ENCODE measurements around the gene CACFD1. TPM values are rescaled to one million over a fixed set of nuclear protein-coding genes. Genes with fewer than 3 reads are reported as not detected.

Gene CACFD1
- total and polyA plus RNA-seq, 2 experiments from 2014 or later: 61.7 to 64.0 TPM

DNA sequence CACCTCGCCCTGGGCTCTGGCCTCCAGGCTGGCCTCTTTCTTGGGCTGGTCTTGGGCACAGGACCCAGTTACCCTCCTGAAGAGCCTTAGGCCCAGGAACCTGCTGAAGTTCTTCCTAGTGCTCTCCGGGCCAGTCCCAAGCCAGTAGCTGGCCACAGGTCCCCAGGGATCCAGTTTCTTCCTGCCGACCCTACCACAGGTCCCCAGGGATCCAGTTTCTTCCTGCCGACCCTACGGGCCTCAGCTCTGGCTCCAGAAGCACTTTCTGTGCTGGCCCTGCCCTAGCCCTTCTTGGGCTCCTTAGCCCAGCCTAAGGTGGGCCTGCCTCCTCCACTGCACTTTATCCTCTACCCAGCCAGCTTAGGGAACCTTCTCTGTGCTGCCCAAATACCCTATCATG is 18.2 kb upstream of the CACFD1 start:
- DNase-seq (ENCODE audit: low read depth in 1 of 2, low spot score in 1 of 2): no peak
- no peaks in the 10 kb centered on the region for H3K36me3 ChIP-seq
- no peak overlapping the region for H3K27ac ChIP-seq
- no peaks in the 10 kb centered on the region for H3K9me3 ChIP-seq (ENCODE audit: low read depth)
- no peak overlapping the region for H3K4me3 ChIP-seq
- TF ChIP-seq, protein P1, sequence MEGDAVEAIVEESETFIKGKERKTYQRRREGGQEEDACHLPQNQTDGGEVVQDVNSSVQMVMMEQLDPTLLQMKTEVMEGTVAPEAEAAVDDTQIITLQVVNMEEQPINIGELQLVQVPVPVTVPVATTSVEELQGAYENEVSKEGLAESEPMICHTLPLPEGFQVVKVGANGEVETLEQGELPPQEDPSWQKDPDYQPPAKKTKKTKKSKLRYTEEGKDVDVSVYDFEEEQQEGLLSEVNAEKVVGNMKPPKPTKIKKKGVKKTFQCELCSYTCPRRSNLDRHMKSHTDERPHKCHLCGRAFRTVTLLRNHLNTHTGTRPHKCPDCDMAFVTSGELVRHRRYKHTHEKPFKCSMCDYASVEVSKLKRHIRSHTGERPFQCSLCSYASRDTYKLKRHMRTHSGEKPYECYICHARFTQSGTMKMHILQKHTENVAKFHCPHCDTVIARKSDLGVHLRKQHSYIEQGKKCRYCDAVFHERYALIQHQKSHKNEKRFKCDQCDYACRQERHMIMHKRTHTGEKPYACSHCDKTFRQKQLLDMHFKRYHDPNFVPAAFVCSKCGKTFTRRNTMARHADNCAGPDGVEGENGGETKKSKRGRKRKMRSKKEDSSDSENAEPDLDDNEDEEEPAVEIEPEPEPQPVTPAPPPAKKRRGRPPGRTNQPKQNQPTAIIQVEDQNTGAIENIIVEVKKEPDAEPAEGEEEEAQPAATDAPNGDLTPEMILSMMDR (IDR thresholded peaks at IDR 0.05; ENCODE audit: low read depth, low read length): no peak
- no peaks in the 10 kb centered on the region for H3K4me1 ChIP-seq (ENCODE audit: low read depth)
- H3K27me3 ChIP-seq: no peaks in the 10 kb centered on the region

DNA sequence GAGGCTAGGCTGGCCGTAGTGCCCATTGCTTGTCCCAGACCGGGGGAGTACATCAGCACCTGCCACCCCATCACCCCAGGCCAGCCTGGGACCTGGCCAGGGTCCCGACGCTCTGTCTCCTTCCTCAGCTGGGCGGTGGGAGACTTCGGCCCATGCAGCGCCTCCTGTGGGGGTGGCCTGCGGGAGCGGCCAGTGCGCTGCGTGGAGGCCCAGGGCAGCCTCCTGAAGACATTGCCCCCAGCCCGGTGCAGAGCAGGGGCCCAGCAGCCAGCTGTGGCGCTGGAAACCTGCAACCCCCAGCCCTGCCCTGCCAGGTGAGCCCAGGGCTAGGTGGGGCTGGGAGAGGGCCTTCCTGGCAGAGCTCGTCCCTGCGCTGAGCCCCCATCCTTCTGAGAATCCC is 16.5 kb upstream of the CACFD1 start:
- H3K9me3 ChIP-seq (ENCODE audit: low read depth): no peaks in the 10 kb centered on the region
- no peaks in the 10 kb centered on the region for H3K27me3 ChIP-seq
- H3K4me3 ChIP-seq: no peak overlapping the region
- DNase-seq (ENCODE audit: low read depth in 1 of 2, low spot score in 1 of 2): no peak
- H3K27ac ChIP-seq: no peak overlapping the region
- no peaks in the 10 kb centered on the region for H3K4me1 ChIP-seq (ENCODE audit: low read depth)
- TF ChIP-seq, protein P1 (IDR thresholded peaks at IDR 0.05; ENCODE audit: low read depth, low read length): no peak
- no peaks in the 10 kb centered on the region for H3K36me3 ChIP-seq

DNA sequence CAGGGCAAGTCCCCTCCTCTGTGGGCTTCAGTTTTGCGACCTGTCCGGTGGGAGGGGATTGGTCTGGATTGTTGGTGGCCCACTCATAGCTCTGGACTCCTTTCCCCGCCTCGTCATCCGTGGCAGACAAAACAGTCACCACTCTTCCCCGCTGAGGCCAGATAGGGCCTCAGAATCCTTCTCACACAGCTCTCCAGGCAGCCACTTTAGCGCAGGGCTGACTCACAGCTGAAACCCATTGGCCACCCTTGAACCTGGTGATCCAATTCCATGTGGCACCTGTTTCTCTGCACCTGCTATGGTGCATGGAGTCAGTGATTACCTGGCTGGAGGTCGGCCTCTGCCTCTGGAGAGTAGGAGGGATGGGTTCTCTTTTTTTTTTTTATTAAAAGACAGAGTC is 15.8 kb upstream of the CACFD1 start:
- no peak overlapping the region for H3K4me3 ChIP-seq
- no peaks in the 10 kb centered on the region for H3K4me1 ChIP-seq (ENCODE audit: low read depth)
- no peaks in the 10 kb centered on the region for H3K36me3 ChIP-seq
- H3K27me3 ChIP-seq: no peaks in the 10 kb centered on the region
- no peaks in the 10 kb centered on the region for H3K9me3 ChIP-seq (ENCODE audit: low read depth)
- no peak for DNase-seq (ENCODE audit: low read depth in 1 of 2, low spot score in 1 of 2)
- peak overlapping the region; percentile 6 for H3K27ac ChIP-seq
- TF ChIP-seq, protein P1 (IDR thresholded peaks at IDR 0.05; ENCODE audit: low read depth, low read length): no peak

DNA sequence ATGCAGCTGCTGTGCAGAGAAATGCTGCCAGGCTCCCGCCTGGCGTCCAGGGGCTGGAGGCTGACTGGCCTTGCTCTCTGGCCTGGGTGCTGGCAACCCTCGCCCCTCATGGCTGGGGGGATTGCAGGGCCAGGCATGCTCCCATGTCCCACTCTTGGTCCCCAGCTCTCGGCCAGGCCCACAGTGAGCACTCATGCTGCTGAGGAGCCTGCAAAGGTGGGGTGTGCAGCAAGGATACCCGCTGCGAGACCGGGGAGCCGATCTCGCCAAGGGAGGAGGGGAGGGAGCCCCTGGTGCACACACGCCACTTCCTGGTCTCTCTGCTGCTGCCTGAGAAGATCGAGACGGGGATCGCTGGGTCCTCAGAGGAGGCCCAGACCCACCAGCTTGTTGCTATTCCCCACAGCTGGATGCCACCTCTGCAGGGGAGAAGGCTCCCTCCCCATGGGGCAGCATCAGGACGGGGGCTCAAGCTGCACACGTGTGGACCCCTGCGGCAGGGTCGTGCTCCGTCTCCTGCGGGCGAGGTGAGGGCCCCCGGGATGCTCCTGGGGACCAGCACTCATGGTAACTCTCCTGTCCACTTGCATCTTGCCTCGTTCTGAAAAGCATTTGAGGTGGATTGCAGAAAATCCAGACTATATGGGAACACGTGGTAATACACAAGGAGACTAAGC is 14.3 kb upstream of the CACFD1 start:
- TF ChIP-seq, protein P1 (IDR thresholded peaks at IDR 0.05; ENCODE audit: low read depth, low read length): no peak
- no peak overlapping the region for H3K4me3 ChIP-seq
- no peaks in the 10 kb centered on the region for H3K36me3 ChIP-seq
- H3K9me3 ChIP-seq (ENCODE audit: low read depth): no peaks in the 10 kb centered on the region
- no peaks in the 10 kb centered on the region for H3K27me3 ChIP-seq
- no peaks in the 10 kb centered on the region for H3K4me1 ChIP-seq (ENCODE audit: low read depth)
- H3K27ac ChIP-seq: no peak overlapping the region
- no peak for DNase-seq (ENCODE audit: low read depth in 1 of 2, low spot score in 1 of 2)

DNA sequence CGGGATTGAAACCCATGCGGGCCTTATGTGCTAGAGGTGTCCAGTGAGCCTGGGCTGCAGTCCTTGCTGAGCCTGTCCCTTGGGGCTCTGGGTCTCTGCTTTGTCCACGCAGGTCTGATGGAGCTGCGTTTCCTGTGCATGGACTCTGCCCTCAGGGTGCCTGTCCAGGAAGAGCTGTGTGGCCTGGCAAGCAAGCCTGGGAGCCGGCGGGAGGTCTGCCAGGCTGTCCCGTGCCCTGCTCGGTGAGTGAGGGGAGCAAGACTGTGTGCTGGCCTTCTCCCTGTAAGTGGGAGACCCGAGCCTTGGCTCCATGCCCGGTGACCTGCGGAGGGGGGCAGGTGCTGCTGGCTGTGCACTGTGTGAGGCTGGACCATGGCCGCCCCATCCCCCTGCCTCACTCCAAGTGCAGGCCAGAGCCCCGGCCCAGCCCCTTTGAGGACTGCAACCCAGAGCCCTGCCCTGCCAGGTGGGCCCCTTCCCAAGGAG is 11.2 kb upstream of the CACFD1 start:
- no peaks in the 10 kb centered on the region for H3K9me3 ChIP-seq (ENCODE audit: low read depth)
- no peaks in the 10 kb centered on the region for H3K4me1 ChIP-seq (ENCODE audit: low read depth)
- no peaks in the 10 kb centered on the region for H3K27me3 ChIP-seq
- no peak overlapping the region for H3K27ac ChIP-seq
- TF ChIP-seq, protein P1 (IDR thresholded peaks at IDR 0.05; ENCODE audit: low read depth, low read length): no peak
- H3K36me3 ChIP-seq: no peaks in the 10 kb centered on the region
- no peak overlapping the region for H3K4me3 ChIP-seq
- DNase-seq (ENCODE audit: low read depth in 1 of 2, low spot score in 1 of 2): peak in 1 of 2 donors; percentile 29

Data from cardiac muscle cell (in vitro differentiated cells and primary cell).